Adrenal gland (tissue), 12 donors: ENCODE data around the gene GATA3. TPM values are rescaled to one million over a fixed set of nuclear protein-coding genes. Genes with fewer than 3 reads are reported as not detected.
A peak's percentile ranks its signal among the peaks of the same experiment; 100 is the strongest.

Experiments used
- DNase-seq, 7 donors: peaks; one replicate each; pipeline ENCODE4 v3.0.0-alpha.2; 2019 to 2020
- H3K27ac ChIP-seq, 5 donors: fragments of 200-600 bp; sonication (generic) in 4 of 5; 1 replicate in 3 of 5; 2 replicates in 2 of 5; pipeline versions ENCODE4 v1.5.1 to v1.8.0; 2016 to 2020; ENCODE audit warnings: mild to moderate bottlenecking in 1 of 5
- H3K27me3 ChIP-seq: fragments of 200-600 bp; 2 replicates; pipeline ENCODE4 v1.8.0; 2021
- H3K36me3 ChIP-seq, 2 donors: fragments of 200-600 bp; replicated peaks in 1 of 2; 1 replicate in 1 of 2; 2 replicates in 1 of 2; pipeline versions ENCODE4 v1.5.1 to v1.8.0; 2018 to 2022
- H3K4me1 ChIP-seq, 2 donors: fragments of 200-600 bp; replicated peaks in 1 of 2; 1 replicate in 1 of 2; 2 replicates in 1 of 2; pipeline versions ENCODE4 v1.5.1 to v1.8.0; 2018 to 2021
- H3K4me3 ChIP-seq, 4 donors: fragments of 200-600 bp; sonication (generic) in 3 of 4; one replicate each; pipeline ENCODE4 v1.5.1; 2016 to 2018
- H3K9me3 ChIP-seq, 3 donors: fragments of 200-600 bp; sonication (generic) in 1 of 3; replicated peaks in 1 of 3; 1 replicate in 2 of 3; 2 replicates in 1 of 3; pipeline versions ENCODE4 v1.5.1 to v1.8.0; 2016 to 2021
- POLR2A ChIP-seq, 2 donors: fragments of 450-650 bp; IDR thresholded peaks; one replicate each; pipeline ENCODE4 v1.6.1; 2017; ENCODE audit warnings: antibody characterized with exemption in 2 of 2, mild to moderate bottlenecking in 2 of 2, moderate library complexity in 1 of 2
- WGBS, 4 donors: extraction: QIAGEN DNeasy Blood & Tissue Kit in 2 of 4; methylation state at CpG; one replicate each; pipeline versions ENCODE4 v1.1.5 to v1.1.7; 2013 to 2017; 5-methylcytosine and 5-hydroxymethylcytosine counted together
- intact Hi-C, 2 donors: fragments of 100-400 bp; cut with DNase I; formaldehyde crosslinking; loops; one replicate each; pipeline versions ENCODE4 v1.14.1 to v1.15.0; 2022 to 2023
- polyA plus RNA-seq, 3 donors: library from polyadenylated mRNA; stranded (reverse); fragments of 200-250 nt in 2 of 3; fragments of 350-450 nt in 1 of 3; fragmentation: Illumina TruSeq in 1 of 3; extraction: RNeasy Lipid Tissue Mini Kit (QIAGEN cat#74804) in 1 of 3; gene quantifications; one replicate each; pipeline ENCODE4 v1.2.3, GENCODE V29; 2013 to 2014
- total RNA-seq, 9 donors: library from RNA; depleted of rRNA in 4 of 9; stranded (reverse); fragments of >200 nt in 4 of 9; fragments of 120-200 nt in 1 of 9; fragmentation: NEBNext Ultra II Directional in 1 of 9; extraction: Animal tissue kit (Norgen Biotek cat#: 25700) in 1 of 9; gene quantifications; one replicate each; pipeline versions ENCODE4 v1.1.0 to v1.2.4, GENCODE V29; 2013 to 2023
- TF ChIP-seq, protein P1 (sequence below), 6 experiments: fragments of 450-650 bp in 4 of 6; fragments of 200-600 bp in 2 of 6; sonication (generic) in 1 of 6; IDR thresholded peaks; 1 replicate in 5 of 6; 2 replicates in 1 of 6; pipeline versions ENCODE4 v1.5.1 to v1.8.0; 2016 to 2021; ENCODE audit warnings: antibody characterized with exemption in 6 of 6, mild to moderate bottlenecking in 2 of 6, moderate library complexity in 1 of 6
- donor health status: healthy with polysubstance abuse.
- donor health status: Bipolar disorder and iron deficiency.
- donor health status: DM: yes; HTN: yes; CAD: no.
- donor health status: DM: no; HTN: no; CAD: no.
- donor health status: DM: no; HTN: no; CAD: no.
- donor health status: DM: yes; HTN: yes; CAD: no.

The GATA3 gene
- total and polyA plus RNA-seq, 12 donors = 1.8 to 11.6 (median 4.7) TPM

DNA sequence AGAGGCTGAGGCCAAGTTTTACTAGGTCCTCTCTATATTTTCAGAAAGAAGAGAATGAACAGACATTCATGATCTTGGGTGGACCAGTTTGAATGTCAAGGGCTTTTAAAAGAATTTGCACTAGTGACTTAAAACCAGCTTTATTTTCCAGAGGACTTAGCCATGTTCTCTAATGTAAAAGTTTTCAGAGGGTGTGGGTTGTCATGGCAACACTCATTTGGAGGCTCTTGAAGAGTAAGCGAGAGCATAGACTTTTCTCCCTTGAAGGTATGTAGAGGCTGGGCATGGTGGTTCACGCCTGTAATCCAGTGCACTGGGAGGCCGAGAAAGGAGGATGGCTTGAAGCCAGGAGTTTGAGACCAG, 61.1 kb downstream of the GATA3 start:
- Histone ChIP-seq H3K36me3 (no peaks in the 10 kb centered on the region), H3K9me3 (no peaks in the 10 kb centered on the region), H3K27me3 (no peaks in the 10 kb centered on the region), H3K27ac (no peak overlapping the region), H3K4me1 (no peaks in the 10 kb centered on the region), H3K4me3 (no peak overlapping the region)
- intact Hi-C loops = no loop called here
- TF ChIP-seq, protein P1, sequence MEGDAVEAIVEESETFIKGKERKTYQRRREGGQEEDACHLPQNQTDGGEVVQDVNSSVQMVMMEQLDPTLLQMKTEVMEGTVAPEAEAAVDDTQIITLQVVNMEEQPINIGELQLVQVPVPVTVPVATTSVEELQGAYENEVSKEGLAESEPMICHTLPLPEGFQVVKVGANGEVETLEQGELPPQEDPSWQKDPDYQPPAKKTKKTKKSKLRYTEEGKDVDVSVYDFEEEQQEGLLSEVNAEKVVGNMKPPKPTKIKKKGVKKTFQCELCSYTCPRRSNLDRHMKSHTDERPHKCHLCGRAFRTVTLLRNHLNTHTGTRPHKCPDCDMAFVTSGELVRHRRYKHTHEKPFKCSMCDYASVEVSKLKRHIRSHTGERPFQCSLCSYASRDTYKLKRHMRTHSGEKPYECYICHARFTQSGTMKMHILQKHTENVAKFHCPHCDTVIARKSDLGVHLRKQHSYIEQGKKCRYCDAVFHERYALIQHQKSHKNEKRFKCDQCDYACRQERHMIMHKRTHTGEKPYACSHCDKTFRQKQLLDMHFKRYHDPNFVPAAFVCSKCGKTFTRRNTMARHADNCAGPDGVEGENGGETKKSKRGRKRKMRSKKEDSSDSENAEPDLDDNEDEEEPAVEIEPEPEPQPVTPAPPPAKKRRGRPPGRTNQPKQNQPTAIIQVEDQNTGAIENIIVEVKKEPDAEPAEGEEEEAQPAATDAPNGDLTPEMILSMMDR (IDR thresholded peaks at IDR 0.05) = no peak
- no peak for TF ChIP-seq POLR2A (IDR thresholded peaks at IDR 0.05)
- WGBS, 4 donors = 85 to 97% (median 90%) methylated on average over 3 of the region's 3 CpGs
- DNase-seq = no peak

DNA sequence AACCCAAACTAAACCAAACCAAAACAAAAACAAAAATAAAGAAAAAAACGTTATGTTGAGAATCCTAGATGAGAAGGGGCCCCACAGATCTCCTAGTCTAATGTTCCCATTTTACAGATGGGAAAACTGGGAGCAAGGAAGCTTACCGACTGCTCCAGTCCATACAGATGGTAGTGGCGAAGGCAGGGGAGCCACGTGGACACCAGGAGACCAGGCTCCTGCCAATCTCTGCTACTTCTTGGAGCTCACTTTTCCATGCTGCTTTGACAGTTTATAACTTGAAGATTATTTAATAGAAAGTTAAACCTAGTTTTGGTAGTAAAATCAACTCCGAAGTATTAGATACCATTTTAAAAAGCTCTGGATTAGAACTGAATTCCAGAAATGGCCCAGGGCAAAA, 62.0 kb downstream of the GATA3 start:
- Histone ChIP-seq H3K27ac (no peak overlapping the region), H3K4me1 (no peaks in the 10 kb centered on the region), H3K4me3 (no peak overlapping the region), H3K36me3 (no peaks in the 10 kb centered on the region), H3K9me3 (no peaks in the 10 kb centered on the region), H3K27me3 (no peaks in the 10 kb centered on the region)
- TF ChIP-seq POLR2A (IDR thresholded peaks at IDR 0.05) = no peak
- TF ChIP-seq, protein P1 (IDR thresholded peaks at IDR 0.05) = no peak
- WGBS, 4 donors = 53 to 80% (median 67%) methylated on average over 5 of the region's 5 CpGs
- no peak for DNase-seq
- intact Hi-C loops = no loop called here

DNA sequence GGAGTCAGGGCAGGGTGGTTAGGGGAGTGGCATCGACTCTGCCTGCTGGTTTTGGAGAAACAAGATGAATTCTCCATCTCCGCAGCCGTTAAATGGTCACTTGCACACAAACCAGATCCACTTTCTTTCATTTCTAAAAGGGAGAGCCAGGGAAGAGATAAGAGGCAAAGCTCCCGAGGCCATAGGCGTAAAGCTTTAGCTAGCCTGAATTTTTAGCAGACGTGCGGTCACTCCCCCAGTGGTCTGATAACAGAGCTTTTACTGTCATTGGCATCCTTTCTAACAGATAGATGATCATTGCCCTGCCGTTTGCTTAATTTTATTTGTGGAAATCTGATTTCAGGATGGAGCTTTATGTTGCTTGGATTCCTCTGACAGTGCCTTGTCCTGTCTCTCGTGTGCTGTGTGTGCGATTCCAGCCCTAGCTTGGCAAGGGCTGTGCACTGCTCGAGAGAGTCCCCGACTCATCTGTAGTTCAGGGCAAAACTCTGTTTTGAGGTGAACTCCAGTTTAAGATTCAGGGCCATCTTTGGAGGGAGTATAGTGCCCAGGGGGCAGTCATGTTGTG, 62.5 kb downstream of the GATA3 start:
- Histone ChIP-seq H3K4me1 (no peaks in the 10 kb centered on the region), H3K27me3 (no peaks in the 10 kb centered on the region), H3K36me3 (no peaks in the 10 kb centered on the region), H3K27ac (no peak overlapping the region), H3K9me3 (no peaks in the 10 kb centered on the region), H3K4me3 (no peak overlapping the region)
- TF ChIP-seq POLR2A (IDR thresholded peaks at IDR 0.05) = no peak
- TF ChIP-seq, protein P1 (IDR thresholded peaks at IDR 0.05) = no peak
- peak in 1 of 7 donors; percentile 74 for DNase-seq
- intact Hi-C loops = no loop called here
- WGBS, 4 donors = 67 to 75% (median 72%) methylated on average over 12 of the region's 12 CpGs

DNA sequence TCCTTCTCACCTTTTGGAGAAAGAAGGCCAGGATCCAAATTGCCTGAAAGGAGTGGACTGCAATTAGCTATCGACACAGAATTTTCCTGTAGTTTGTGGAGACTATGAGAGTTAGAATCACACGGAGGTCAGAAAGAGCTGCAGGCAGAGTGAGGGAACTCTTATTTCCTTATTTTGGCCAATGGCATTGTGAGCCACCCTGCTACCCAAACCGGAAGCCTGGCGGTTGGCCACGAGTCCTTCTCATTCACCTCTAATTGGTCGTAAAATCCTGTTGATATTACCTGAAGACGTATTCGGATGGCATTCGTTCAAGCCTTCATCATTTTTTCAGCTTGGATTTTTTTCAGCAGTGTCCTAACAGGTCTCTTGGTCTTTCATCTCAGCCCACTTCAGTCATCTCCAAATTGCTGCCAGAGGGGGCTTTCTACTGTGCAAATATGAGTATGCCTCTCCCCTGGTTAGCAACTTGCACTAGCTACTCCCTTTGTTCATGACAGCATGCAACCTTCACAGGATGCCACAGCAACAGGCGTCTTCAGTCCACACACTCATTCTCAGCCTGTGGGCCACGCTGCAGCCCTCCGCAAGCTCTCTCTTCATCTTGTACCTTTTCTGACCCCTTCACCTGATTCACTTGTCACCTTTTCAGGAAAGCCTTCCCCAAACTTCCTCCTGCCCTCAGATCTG, 66.9 kb downstream of the GATA3 start:
- intact Hi-C loops = no loop called here
- TF ChIP-seq, protein P1 (IDR thresholded peaks at IDR 0.05) = no peak
- TF ChIP-seq POLR2A (IDR thresholded peaks at IDR 0.05) = no peak
- no peak overlapping the region for H3K4me3 ChIP-seq
- H3K36me3 ChIP-seq = no peaks in the 10 kb centered on the region
- no peaks in the 10 kb centered on the region for H3K9me3 ChIP-seq
- DNase-seq = no peak
- H3K27ac ChIP-seq = no peak overlapping the region
- no peaks in the 10 kb centered on the region for H3K4me1 ChIP-seq
- no peaks in the 10 kb centered on the region for H3K27me3 ChIP-seq
- WGBS, 4 donors = 77 to 84% (median 79%) methylated on average over 12 of the region's 12 CpGs
